ENCODE measurements around the gene OR2M7.

Gene OR2M7, protein sequence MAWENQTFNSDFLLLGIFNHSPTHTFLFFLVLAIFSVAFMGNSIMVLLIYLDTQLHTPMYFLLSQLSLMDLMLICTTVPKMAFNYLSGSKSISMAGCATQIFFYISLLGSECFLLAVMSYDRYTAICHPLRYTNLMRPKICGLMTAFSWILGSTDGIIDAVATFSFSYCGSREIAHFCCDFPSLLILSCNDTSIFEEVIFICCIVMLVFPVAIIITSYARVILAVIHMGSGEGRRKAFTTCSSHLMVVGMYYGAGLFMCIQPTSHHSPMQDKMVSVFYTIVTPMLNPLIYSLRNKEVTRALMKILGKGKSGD

DNA sequence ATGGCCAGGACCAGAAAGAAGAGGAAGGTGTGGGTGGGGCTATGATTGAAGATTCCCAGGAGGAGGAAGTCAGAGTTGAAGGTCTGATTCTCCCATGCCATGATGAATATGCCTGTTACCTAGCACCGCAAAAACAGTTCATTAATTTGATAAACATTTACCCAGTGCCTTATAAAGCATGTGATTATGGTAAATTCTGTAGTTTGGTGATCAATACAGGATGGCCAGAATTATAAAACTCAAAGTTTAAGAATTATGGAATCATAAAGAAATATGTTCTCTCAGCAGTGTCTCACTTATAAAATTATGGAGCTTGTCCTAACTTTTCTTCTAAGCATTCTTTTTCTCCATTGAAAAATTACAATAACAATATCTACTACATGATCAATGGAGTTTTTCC, at the start of gene OR2M7:
Gene OR2M7 (minus strand): TSS at position 101 of the 400 bp plus-strand sequence. CDS start 0 bp downstream, at position 101.
- no peak for DNase-seq (ENCODE audit: low read depth, low spot score)
- Histone ChIP-seq H3K4me3 (ENCODE audit: insufficient read length, low read depth) (no peak within 1 kb of the TSS), H3K4me1 (ENCODE audit: insufficient read depth, insufficient read length) (no peaks in the 10 kb centered on the region), H3K36me3 (ENCODE audit: insufficient read depth, insufficient read length, low read length) (no peaks in the 10 kb centered on the region), H3K27me3 (ENCODE audit: insufficient read depth, insufficient read length) (no peaks in the 10 kb centered on the region), H3K9ac (ENCODE audit: insufficient read length, low read depth) (no peak within 1 kb of the TSS), H3K9me3 (ENCODE audit: insufficient read depth, low read length) (no peaks in the 10 kb centered on the region)
- TF ChIP-seq YY1 (IDR thresholded peaks at IDR 0.05; ENCODE audit: insufficient read depth, insufficient read length): no peak
- no peak for TF ChIP-seq ZNF274 (IDR thresholded peaks at IDR 0.05; ENCODE audit: low read depth, low read length)
- TF ChIP-seq SUZ12 (IDR thresholded peaks at IDR 0.05; ENCODE audit: extremely low read depth, insufficient read depth, insufficient read length): no peak

DNA sequence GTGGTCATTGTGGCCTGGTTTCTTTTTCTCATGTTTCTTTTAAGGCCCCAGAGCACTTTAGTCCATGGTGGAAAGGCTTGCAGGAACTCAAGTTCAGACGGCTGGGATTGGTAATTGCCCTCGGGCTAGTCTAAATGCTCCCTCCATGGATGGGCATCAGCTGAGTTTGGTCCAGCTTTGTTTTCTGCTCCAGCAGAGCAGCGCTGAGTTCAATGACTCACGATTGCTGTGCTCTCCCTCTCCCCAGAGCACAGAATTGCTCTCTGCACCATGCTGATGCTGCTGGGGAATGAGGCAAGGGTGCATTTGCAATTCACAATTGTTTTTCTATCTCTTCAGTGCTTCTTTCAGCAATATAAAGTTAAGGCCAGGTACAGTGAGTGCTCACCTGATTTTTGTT, 49.4 kb upstream of the OR2M7 start:
- Histone ChIP-seq H3K4me1 (ENCODE audit: insufficient read depth, insufficient read length) (no peaks in the 10 kb centered on the region), H3K9ac (ENCODE audit: insufficient read length, low read depth) (no peak overlapping the region), H3K36me3 (ENCODE audit: insufficient read depth, insufficient read length, low read length) (no peaks in the 10 kb centered on the region), H3K9me3 (ENCODE audit: insufficient read depth, low read length) (no peaks in the 10 kb centered on the region), H3K27me3 (ENCODE audit: insufficient read depth, insufficient read length) (no peaks in the 10 kb centered on the region), H3K4me3 (ENCODE audit: insufficient read length, low read depth) (no peak overlapping the region)
- TF ChIP-seq ZNF274 (IDR thresholded peaks at IDR 0.05; ENCODE audit: low read depth, low read length) (no peak), SUZ12 (IDR thresholded peaks at IDR 0.05; ENCODE audit: extremely low read depth, insufficient read depth, insufficient read length) (no peak), YY1 (IDR thresholded peaks at IDR 0.05; ENCODE audit: insufficient read depth, insufficient read length) (no peak)
- DNase-seq (ENCODE audit: low read depth, low spot score): peak; percentile 13

GRCh38 chr1:248372394-248372793, 48.0 kb upstream of the OR2M7 start:
- Histone ChIP-seq H3K4me3 (ENCODE audit: insufficient read length, low read depth) (no peak overlapping the region), H3K27me3 (ENCODE audit: insufficient read depth, insufficient read length) (no peaks in the 10 kb centered on the region), H3K9me3 (ENCODE audit: insufficient read depth, low read length) (no peaks in the 10 kb centered on the region), H3K9ac (ENCODE audit: insufficient read length, low read depth) (no peak overlapping the region), H3K36me3 (ENCODE audit: insufficient read depth, insufficient read length, low read length) (no peaks in the 10 kb centered on the region), H3K4me1 (ENCODE audit: insufficient read depth, insufficient read length) (no peaks in the 10 kb centered on the region)
- TF ChIP-seq YY1 (IDR thresholded peaks at IDR 0.05; ENCODE audit: insufficient read depth, insufficient read length) (no peak), SUZ12 (IDR thresholded peaks at IDR 0.05; ENCODE audit: extremely low read depth, insufficient read depth, insufficient read length) (no peak), ZNF274 (IDR thresholded peaks at IDR 0.05; ENCODE audit: low read depth, low read length) (no peak)
- no peak for DNase-seq (ENCODE audit: low read depth, low spot score)

DNA sequence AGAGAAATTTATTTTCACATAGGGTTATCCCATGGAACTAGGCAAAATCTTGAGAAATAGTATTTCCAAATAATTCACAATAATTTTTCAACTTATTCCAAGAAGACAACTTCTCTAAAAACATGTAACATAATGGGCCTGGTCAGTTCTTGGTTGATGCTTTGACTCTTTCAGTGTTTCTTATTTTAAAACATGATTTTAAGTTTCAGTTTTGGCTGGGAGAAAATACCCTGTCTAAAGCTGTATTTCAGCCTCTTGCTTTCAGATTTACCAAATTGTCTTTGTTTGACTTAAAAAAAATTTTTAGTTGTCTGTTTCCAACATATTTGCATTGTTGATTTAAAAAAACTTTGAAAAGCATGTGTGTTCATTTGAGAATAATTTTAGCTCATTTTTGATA, 42.2 kb upstream of the OR2M7 start:
- Histone ChIP-seq H3K9me3 (ENCODE audit: insufficient read depth, low read length) (no peaks in the 10 kb centered on the region), H3K4me3 (ENCODE audit: insufficient read length, low read depth) (no peak overlapping the region), H3K27me3 (ENCODE audit: insufficient read depth, insufficient read length) (no peaks in the 10 kb centered on the region), H3K9ac (ENCODE audit: insufficient read length, low read depth) (no peak overlapping the region), H3K4me1 (ENCODE audit: insufficient read depth, insufficient read length) (no peaks in the 10 kb centered on the region), H3K36me3 (ENCODE audit: insufficient read depth, insufficient read length, low read length) (no peaks in the 10 kb centered on the region)
- TF ChIP-seq SUZ12 (IDR thresholded peaks at IDR 0.05; ENCODE audit: extremely low read depth, insufficient read depth, insufficient read length) (no peak), YY1 (IDR thresholded peaks at IDR 0.05; ENCODE audit: insufficient read depth, insufficient read length) (no peak), ZNF274 (IDR thresholded peaks at IDR 0.05; ENCODE audit: low read depth, low read length) (no peak)
- DNase-seq (ENCODE audit: low read depth, low spot score): no peak

- Histone ChIP-seq H3K9me3 (ENCODE audit: insufficient read depth, low read length) (no peaks in the 10 kb centered on the region), H3K9ac (ENCODE audit: insufficient read length, low read depth) (no peak within 1 kb of the TSS), H3K4me1 (ENCODE audit: insufficient read depth, insufficient read length) (no peaks in the 10 kb centered on the region), H3K27me3 (ENCODE audit: insufficient read depth, insufficient read length) (no peaks in the 10 kb centered on the region), H3K36me3 (ENCODE audit: insufficient read depth, insufficient read length, low read length) (no peaks in the 10 kb centered on the region), H3K4me3 (ENCODE audit: insufficient read length, low read depth) (no peak within 1 kb of the TSS)
- TF ChIP-seq SUZ12 (IDR thresholded peaks at IDR 0.05; ENCODE audit: extremely low read depth, insufficient read depth, insufficient read length): no peak
- no peak for TF ChIP-seq YY1 (IDR thresholded peaks at IDR 0.05; ENCODE audit: insufficient read depth, insufficient read length)
- TF ChIP-seq ZNF274 (IDR thresholded peaks at IDR 0.05; ENCODE audit: low read depth, low read length): no peak
- DNase-seq (ENCODE audit: low read depth, low spot score): no peak
These were observed 36.9 kb upstream of the OR2M7 start, which contains the start of gene OR2T4 for GRCh38 chr1:248361121-248361715. Gene OR2T4 (plus strand): TSS chr1:248361665. CDS start chr1:248361665, 0 bp downstream.

GRCh38 chr1:248359415-248359814, 35.0 kb upstream of the OR2M7 start:
- H3K4me3 ChIP-seq (ENCODE audit: insufficient read length, low read depth): no peak overlapping the region
- H3K9ac ChIP-seq (ENCODE audit: insufficient read length, low read depth): no peak overlapping the region
- H3K4me1 ChIP-seq (ENCODE audit: insufficient read depth, insufficient read length): no peaks in the 10 kb centered on the region
- H3K27me3 ChIP-seq (ENCODE audit: insufficient read depth, insufficient read length): no peaks in the 10 kb centered on the region
- no peaks in the 10 kb centered on the region for H3K36me3 ChIP-seq (ENCODE audit: insufficient read depth, insufficient read length, low read length)
- DNase-seq (ENCODE audit: low read depth, low spot score): no peak
- TF ChIP-seq YY1 (IDR thresholded peaks at IDR 0.05; ENCODE audit: insufficient read depth, insufficient read length) (no peak), ZNF274 (IDR thresholded peaks at IDR 0.05; ENCODE audit: low read depth, low read length) (no peak), SUZ12 (IDR thresholded peaks at IDR 0.05; ENCODE audit: extremely low read depth, insufficient read depth, insufficient read length) (no peak)
- H3K9me3 ChIP-seq (ENCODE audit: insufficient read depth, low read length): no peaks in the 10 kb centered on the region

GRCh38 chr1:248348475-248348874, 24.1 kb upstream of the OR2M7 start, which contains the start of gene OR14C36:
Gene OR14C36 (plus strand): TSS chr1:248348775. CDS start chr1:248348775, 0 bp downstream.
- no peak within 1 kb of the TSS for H3K4me3 ChIP-seq (ENCODE audit: insufficient read length, low read depth)
- no peaks in the 10 kb centered on the region for H3K36me3 ChIP-seq (ENCODE audit: insufficient read depth, insufficient read length, low read length)
- no peaks in the 10 kb centered on the region for H3K27me3 ChIP-seq (ENCODE audit: insufficient read depth, insufficient read length)
- DNase-seq (ENCODE audit: low read depth, low spot score): no peak
- no peaks in the 10 kb centered on the region for H3K4me1 ChIP-seq (ENCODE audit: insufficient read depth, insufficient read length)
- TF ChIP-seq SUZ12 (IDR thresholded peaks at IDR 0.05; ENCODE audit: extremely low read depth, insufficient read depth, insufficient read length): no peak
- TF ChIP-seq ZNF274 (IDR thresholded peaks at IDR 0.05; ENCODE audit: low read depth, low read length): no peak
- TF ChIP-seq YY1 (IDR thresholded peaks at IDR 0.05; ENCODE audit: insufficient read depth, insufficient read length): no peak
- H3K9ac ChIP-seq (ENCODE audit: insufficient read length, low read depth): no peak within 1 kb of the TSS
- H3K9me3 ChIP-seq (ENCODE audit: insufficient read depth, low read length): no peaks in the 10 kb centered on the region
